Stimulated activated CD8-positive, alpha-beta memory T cell treated with anti-CD3 and anti-CD28 coated beads, Interleukin-2, amount 100 ng/mL, for 1 hour (primary cell): ENCODE measurements around the gene SPOCK1.

Experiments used
- DNase-seq, 2 donors: peaks; one replicate each; pipeline ENCODE4 v3.0.0-alpha.2; 2020; ENCODE audit warnings: low read depth in 2 of 2

SPOCK1 gene

DNA sequence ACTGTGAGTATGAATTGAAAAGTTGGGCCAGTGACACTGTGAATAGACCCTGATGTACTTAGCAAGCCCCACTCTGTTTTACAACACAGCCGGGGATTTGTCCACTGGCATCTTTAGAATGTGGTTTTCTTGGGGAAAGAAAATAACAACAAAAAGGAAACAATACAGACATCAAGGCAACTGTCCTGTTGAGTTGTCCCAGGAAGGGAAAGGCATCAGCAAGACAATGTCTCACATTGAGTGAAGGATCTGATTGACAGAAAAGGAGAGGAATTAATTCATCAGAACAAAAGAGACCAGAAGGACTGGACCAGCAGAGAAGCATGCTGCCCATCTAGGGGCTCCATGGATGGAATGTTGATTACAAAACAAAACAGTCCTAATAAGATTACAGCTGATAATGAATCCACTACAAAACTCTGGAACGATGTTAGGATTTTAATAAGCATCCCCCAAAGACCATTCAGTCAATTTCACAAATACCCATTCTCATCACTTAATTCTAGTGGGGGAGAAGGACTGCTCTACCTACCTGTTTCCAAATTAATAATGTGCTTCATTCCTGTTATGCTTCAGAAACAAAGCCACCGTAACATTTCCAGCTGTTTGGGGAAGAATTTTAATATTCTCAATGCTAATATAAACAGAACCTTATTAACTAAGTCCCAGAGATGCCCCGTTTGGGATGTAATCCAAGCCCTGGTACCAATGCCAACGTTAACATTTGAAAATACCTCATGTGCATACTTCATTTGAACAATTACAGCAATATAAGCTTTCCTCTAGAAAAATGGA lies 298.0 kb downstream of the SPOCK1 start:
- DNase-seq: no peak

GRCh38 chr5:137199966-137200365 lies 299.2 kb downstream of the SPOCK1 start:
- no peak for DNase-seq

DNA sequence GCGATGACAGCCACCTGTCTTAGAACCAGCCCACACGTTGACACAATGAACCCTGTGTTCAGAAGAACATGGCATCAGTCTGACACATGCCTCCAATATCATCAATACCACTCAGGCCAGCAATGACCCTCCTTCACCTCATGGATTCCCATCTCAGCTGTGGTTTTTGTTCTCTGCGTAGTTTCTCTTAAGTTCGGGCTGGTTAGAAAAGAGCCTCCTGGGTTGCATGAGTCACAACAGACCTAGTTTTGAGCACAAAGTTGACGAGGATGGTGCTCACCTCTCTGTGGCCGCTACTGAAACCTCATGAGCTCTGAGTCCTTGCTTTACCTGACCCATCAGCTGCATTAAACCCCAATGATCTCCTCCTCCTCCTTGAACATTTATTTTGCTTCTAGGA lies 299.9 kb downstream of the SPOCK1 start:
- DNase-seq: no peak

DNA sequence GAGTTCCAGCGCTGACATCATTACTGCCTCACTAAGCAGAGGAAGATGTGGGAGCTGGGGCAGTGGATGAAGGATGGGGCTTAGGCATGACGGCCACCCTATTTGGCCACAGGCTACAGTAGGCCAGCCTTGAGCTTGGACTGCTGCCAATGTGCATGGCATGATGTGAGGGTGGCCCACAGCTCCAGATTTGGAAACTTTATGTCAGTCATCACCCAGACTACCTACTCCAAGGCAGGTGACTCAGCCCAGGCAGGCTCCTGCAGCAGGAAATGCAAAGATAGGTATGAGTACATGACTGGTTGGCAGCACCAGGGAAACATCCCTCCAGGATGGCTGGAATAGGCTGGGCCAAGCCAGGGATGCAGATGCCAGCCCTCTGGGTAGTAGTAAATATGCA lies 303.6 kb downstream of the SPOCK1 start:
- no peak for DNase-seq

DNA sequence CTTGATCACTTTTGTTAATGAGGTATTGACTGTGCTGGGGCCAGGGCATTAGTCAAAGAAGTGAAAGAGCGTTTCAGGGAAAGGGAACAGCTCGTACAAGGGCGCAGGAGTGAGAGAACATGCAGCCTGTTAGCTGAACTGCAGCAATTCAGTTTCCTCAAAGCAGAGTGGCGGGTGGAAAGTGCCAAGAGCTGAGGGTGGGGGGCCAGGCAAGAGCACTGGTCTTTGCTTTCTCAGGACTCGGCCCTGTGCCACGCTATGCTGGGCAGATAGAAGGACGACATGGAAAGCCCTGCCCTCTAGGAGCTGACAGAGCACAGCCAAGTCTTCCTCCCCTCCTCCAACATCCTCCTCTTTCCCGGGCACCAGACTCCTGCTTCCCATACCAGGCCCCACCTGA lies 304.8 kb downstream of the SPOCK1 start:
- DNase-seq: no peak

DNA sequence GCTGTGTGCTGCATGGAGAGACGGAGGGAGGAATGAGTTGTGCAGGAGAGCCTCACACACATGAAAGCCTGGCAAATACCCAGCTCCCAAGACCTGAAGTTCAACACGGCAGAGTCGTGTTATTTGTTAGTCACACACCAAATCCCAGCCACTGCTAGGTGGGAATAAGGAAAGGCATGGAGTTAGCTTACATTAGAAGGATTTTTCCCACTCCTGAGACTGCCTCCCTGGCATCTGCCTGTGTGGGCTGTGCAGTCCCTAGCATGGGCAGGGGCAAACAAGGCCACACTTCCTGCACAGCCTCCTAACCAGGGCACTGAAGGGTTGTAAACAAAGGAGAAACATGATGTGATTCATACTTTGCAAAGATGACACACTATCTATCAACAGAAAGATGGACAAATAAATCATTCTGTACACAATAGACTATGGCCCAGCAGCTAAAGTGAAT lies 306.8 kb downstream of the SPOCK1 start:
- no peak for DNase-seq

DNA sequence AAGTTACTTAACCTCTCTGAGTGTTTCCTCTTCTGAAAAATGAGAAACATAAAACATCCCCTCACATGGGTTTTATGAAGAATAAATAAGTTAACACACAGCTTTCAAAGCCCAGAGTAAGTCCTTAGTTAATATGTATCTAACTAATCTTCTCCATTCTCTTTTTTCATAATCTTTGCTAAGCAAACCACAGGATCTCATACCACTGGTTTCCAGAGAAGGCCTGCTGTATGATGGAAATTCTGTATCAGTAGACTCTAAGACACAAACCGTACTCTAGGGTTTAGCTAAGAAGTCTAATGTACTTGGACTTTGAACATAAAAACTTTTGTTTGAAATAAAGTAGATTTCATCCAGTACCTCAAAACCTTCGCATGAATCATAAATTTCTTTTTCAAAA lies 307.9 kb downstream of the SPOCK1 start:
- no peak for DNase-seq

DNA sequence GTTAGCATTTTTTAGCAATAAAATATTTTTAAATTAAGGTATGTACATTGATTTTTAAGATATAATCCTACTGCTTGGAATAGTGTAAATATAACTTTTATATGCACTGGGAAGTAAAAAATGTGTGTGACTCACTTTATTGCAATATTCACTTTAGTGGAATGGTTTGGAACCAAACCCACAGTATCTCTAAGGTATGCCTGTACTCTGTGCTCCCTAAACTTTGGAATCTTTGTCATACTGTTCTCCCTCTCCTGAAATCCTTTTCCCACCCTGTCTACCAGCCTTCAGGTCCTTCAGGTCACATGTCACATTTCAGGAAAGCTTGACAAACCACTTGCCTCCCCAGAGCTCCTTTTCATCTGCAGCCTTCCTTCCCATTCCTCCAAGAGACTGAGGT lies 308.7 kb downstream of the SPOCK1 start:
- no peak for DNase-seq

GRCh38 chr5:137190031-137190430 lies 309.1 kb downstream of the SPOCK1 start:
- no peak for DNase-seq

- no peak for DNase-seq
Measured at GRCh38 chr5:137188566-137188965, 310.6 kb downstream of the SPOCK1 start.

- no peak for DNase-seq
Measured at GRCh38 chr5:137186759-137187461, 312.2 kb downstream of the SPOCK1 start.

- DNase-seq: no peak
Measured at GRCh38 chr5:137185193-137185592, 313.9 kb downstream of the SPOCK1 start.

GRCh38 chr5:137184734-137185133 lies 314.4 kb downstream of the SPOCK1 start:
- no peak for DNase-seq

- DNase-seq: no peak
Measured at GRCh38 chr5:137182576-137182975, 316.6 kb downstream of the SPOCK1 start.

GRCh38 chr5:137181667-137182066 lies 317.5 kb downstream of the SPOCK1 start:
- DNase-seq: no peak

DNA sequence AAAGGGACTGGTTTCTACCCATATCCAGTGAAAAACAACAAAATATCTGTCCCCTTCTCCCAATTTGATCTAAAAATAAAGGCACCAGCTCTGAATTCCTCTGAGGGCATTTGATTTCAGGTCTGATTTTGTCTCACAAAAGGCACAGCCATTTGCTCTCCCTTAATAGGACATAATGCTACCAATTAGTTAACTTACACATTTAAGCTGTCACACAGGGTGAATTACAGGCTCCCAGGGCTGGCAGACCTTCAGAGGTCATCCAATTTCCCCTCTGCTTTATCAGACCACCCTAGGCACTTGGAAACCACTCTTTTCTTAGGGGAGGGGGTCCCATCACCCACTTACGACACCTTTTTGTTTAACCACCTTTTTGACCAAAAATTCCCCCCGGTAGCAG lies 319.9 kb downstream of the SPOCK1 start:
- no peak for DNase-seq

DNA sequence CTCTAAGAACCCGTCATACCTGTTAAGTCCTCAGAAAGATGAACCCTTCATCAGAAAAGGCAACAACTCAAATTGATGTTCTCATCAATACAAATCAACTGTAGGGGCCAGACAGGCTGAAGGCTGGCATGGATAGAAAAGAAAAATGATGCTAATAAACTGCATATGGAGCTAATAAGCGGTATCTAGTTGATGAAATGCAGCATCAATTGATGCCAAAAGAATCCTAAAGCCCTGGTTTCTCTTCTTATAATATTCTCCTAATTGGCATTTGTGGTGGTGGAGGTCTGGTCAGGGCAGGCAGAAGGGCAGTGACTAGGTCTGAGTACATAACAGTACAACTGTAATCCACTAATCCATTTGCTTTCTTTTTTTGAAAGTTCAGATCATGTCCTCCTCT lies 322.5 kb downstream of the SPOCK1 start:
- no peak for DNase-seq

- DNase-seq: no peak
Measured at GRCh38 chr5:137176126-137176525, 323.0 kb downstream of the SPOCK1 start.

GRCh38 chr5:137174196-137174595 lies 324.9 kb downstream of the SPOCK1 start:
- DNase-seq: no peak

DNA sequence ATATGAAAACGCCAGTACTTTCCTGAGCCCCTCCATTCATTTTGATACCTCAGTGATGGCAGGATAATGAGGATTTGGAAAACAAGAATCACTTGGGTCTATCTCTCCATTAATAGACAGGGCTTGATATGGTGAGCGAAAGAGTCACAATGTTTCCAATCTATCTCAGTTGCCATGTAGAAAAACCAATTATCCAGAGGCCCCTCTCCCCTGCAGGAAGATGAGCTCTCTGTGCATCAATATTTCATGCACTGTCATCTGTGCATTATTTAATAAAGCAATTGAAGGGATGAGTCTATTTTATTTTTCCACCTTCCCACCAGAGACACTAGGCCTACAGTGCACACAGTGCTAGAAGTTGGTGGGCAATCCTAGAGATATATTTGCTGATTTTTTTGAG lies 326.9 kb downstream of the SPOCK1 start:
- no peak for DNase-seq

GRCh38 chr5:137167187-137167586 lies 331.9 kb downstream of the SPOCK1 start:
- no peak for DNase-seq

- DNase-seq: no peak
Measured at GRCh38 chr5:137164961-137165360, 334.2 kb downstream of the SPOCK1 start.

DNA sequence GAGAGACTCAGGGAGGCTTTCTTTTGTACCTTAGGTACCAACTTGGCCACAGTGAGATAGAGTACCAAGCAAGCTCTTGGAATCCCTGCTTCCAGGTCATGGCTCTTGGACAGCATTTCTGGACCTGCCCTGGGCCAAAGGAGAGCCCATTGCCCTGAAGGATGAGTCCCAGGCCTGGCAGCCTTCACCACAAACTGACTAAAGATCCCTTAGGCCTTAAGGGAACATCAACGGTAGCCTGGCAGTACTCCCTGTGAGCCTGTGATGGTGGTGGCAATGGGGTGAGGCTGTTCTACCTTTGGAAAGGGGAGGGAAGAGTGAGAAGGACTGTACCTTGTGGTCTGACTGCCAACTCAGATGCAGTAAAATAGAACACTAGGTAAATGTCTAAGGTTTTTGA lies 334.6 kb downstream of the SPOCK1 start:
- DNase-seq: no peak
